ENCODE results near the gene LRRN2. TPM values are rescaled to one million over a fixed set of nuclear protein-coding genes. Genes with fewer than 3 reads are reported as not detected.

Gene LRRN2
- total RNA-seq, 4 donors from 2014 or later, result 0.10 to 0.32 TPM; not detected in 2

- H3K4me3 ChIP-seq (ENCODE audit: low read depth, poor library complexity, severe bottlenecking), result no peak overlapping the region
- 68 to 73% methylated on average over 4 of the region's 4 CpGs for WGBS, 2 donors
- intact Hi-C loops (cut with DNase I; ENCODE audit: low total_unique reads), result no loop called here
- TF ChIP-seq POLR2A (IDR thresholded peaks at IDR 0.05) (no peak), CTCF (IDR thresholded peaks at IDR 0.05) (no peak)
- no peak for DNase-seq (ENCODE audit: low spot score in 2 of 2)
Measured at GRCh38 chr1:204598319-204598969, 87.1 kb downstream of the LRRN2 start.

GRCh38 chr1:204592246-204592948, 93.1 kb downstream of the LRRN2 start:
- intact Hi-C loops (cut with DNase I; ENCODE audit: low total_unique reads), result no loop called here
- DNase-seq (ENCODE audit: low spot score in 2 of 2), result no peak
- TF ChIP-seq CTCF (IDR thresholded peaks at IDR 0.05), result no peak
- no peak for TF ChIP-seq POLR2A (IDR thresholded peaks at IDR 0.05)
- H3K4me3 ChIP-seq (ENCODE audit: low read depth, poor library complexity, severe bottlenecking), result no peak overlapping the region
- WGBS, 2 donors, result 60% methylated on average over 10 of the region's 10 CpGs

- TF ChIP-seq CTCF (IDR thresholded peaks at IDR 0.05), result no peak
- no peak for DNase-seq (ENCODE audit: low spot score in 2 of 2)
- intact Hi-C loops (cut with DNase I; ENCODE audit: low total_unique reads), result no loop called here
- 73 to 77% methylated on average over 3 of the region's 3 CpGs for WGBS, 2 donors
- no peak overlapping the region for H3K4me3 ChIP-seq (ENCODE audit: low read depth, poor library complexity, severe bottlenecking)
Measured at GRCh38 chr1:204591473-204592090, 94.0 kb downstream of the LRRN2 start.

- no peak overlapping the region for H3K4me3 ChIP-seq (ENCODE audit: low read depth, poor library complexity, severe bottlenecking)
- DNase-seq (ENCODE audit: low spot score in 2 of 2), result no peak
- 76 to 81% methylated on average over 8 of the region's 8 CpGs for WGBS, 2 donors
- no peak for TF ChIP-seq POLR2A (IDR thresholded peaks at IDR 0.05)
- TF ChIP-seq CTCF (IDR thresholded peaks at IDR 0.05), result no peak
- intact Hi-C loops (cut with DNase I; ENCODE audit: low total_unique reads), result no loop called here
Measured at GRCh38 chr1:204589409-204590038, 96.0 kb downstream of the LRRN2 start.

- no peak overlapping the region for H3K4me3 ChIP-seq (ENCODE audit: low read depth, poor library complexity, severe bottlenecking)
- no peak for DNase-seq (ENCODE audit: low spot score in 2 of 2)
- intact Hi-C loops (cut with DNase I; ENCODE audit: low total_unique reads), result no loop called here
- TF ChIP-seq CTCF (IDR thresholded peaks at IDR 0.05) (no peak), POLR2A (IDR thresholded peaks at IDR 0.05) (no peak)
- 55 to 64% methylated on average over 5 of the region's 5 CpGs for WGBS, 2 donors
Measured at GRCh38 chr1:204588826-204589225, 96.7 kb downstream of the LRRN2 start.

Data from lower leg skin (tissue), 4 donors.